Left lung (tissue), 10 donors: ENCODE results near the gene WNT1. TPM values are rescaled to one million over a fixed set of nuclear protein-coding genes. Genes with fewer than 3 reads are reported as not detected.
A peak's percentile ranks its signal among the peaks of the same experiment; 100 is the strongest.

Experiments used
- ATAC-seq: fragments of 200-7000 bp; cut with Tn5 transposase; one replicate; pipeline ENCODE4 v1.9.1; 2020; ENCODE audit warnings: moderate library complexity
- DNase-seq, 4 donors: peaks; one replicate each; pipeline ENCODE4 v3.0.0-alpha.2; 2013 to 2020
- H3K27ac ChIP-seq, 2 donors: fragments of 200-600 bp; sonication (generic) in 1 of 2; one replicate each; pipeline versions ENCODE4 v1.5.0 to v1.8.0; 2020 to 2021
- H3K27me3 ChIP-seq, 2 donors: fragments of 200-600 bp; sonication (generic) in 1 of 2; one replicate each; pipeline versions ENCODE4 v1.5.0 to v1.8.0; 2020 to 2021
- H3K36me3 ChIP-seq, 2 donors: fragments of 200-600 bp; sonication (generic) in 1 of 2; one replicate each; pipeline versions ENCODE4 v1.5.0 to v1.8.0; 2020 to 2021
- H3K4me1 ChIP-seq, 2 donors: fragments of 200-600 bp; one replicate each; pipeline ENCODE4 v1.8.0; 2021
- H3K4me3 ChIP-seq, 2 donors: fragments of 200-600 bp; sonication (generic) in 1 of 2; one replicate each; pipeline versions ENCODE4 v1.5.0 to v1.8.0; 2020 to 2021; ENCODE audit warnings: mild to moderate bottlenecking in 1 of 2
- H3K9me3 ChIP-seq, 2 donors: fragments of 200-600 bp; sonication (generic) in 1 of 2; one replicate each; pipeline versions ENCODE4 v1.5.0 to v1.8.0; 2020 to 2021
- intact Hi-C, 2 donors: fragments of 100-400 bp; cut with DNase I; formaldehyde crosslinking; loops; one replicate each; pipeline versions ENCODE4 v1.11.2 to v1.14.2; 2022
- polyA plus RNA-seq, 6 donors: library from polyadenylated mRNA; unstranded; fragments of 120-200 nt; gene quantifications; one replicate each; pipeline ENCODE4 v1.2.1, GENCODE V29; 2013; ENCODE audit not compliant: insufficient read length in 6 of 6
- total RNA-seq, 2 donors: library from RNA; stranded (reverse); fragmentation: NEBNext Ultra II Directional; extraction: Animal tissue kit (Norgen Biotek cat#: 25700); gene quantifications; one replicate each; pipeline ENCODE4 v1.2.1, GENCODE V29; 2021
- TF ChIP-seq, protein P1 (sequence below), 2 donors: fragments of 200-600 bp; sonication (generic) in 1 of 2; IDR thresholded peaks; one replicate each; pipeline versions ENCODE4 v1.5.0 to v1.8.0; 2021; ENCODE audit warnings: antibody characterized with exemption in 2 of 2
- donor health status: DM: no; HTN: yes; CAD: no.
- donor health status: DM: no; HTN: no; CAD: no.

Gene WNT1
- total and polyA plus RNA-seq, 8 donors, result not detected

GRCh38 chr12:49020441-49020840 is 42.3 kb downstream of the WNT1 start:
- DNase-seq, result no peak
- H3K27me3 ChIP-seq, result no peaks in the 10 kb centered on the region
- intact Hi-C loops, result no loop called here
- no peak overlapping the region for H3K4me3 ChIP-seq
- ATAC-seq, result no peak
- peak overlapping the region in 1 of 2 donors; percentile 98 for H3K27ac ChIP-seq
- H3K4me1 ChIP-seq, result peaks cover 8 to 33% of the 10 kb centered on the region in 2 donors
- H3K9me3 ChIP-seq, result no peaks in the 10 kb centered on the region
- TF ChIP-seq, protein P1, sequence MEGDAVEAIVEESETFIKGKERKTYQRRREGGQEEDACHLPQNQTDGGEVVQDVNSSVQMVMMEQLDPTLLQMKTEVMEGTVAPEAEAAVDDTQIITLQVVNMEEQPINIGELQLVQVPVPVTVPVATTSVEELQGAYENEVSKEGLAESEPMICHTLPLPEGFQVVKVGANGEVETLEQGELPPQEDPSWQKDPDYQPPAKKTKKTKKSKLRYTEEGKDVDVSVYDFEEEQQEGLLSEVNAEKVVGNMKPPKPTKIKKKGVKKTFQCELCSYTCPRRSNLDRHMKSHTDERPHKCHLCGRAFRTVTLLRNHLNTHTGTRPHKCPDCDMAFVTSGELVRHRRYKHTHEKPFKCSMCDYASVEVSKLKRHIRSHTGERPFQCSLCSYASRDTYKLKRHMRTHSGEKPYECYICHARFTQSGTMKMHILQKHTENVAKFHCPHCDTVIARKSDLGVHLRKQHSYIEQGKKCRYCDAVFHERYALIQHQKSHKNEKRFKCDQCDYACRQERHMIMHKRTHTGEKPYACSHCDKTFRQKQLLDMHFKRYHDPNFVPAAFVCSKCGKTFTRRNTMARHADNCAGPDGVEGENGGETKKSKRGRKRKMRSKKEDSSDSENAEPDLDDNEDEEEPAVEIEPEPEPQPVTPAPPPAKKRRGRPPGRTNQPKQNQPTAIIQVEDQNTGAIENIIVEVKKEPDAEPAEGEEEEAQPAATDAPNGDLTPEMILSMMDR (IDR thresholded peaks at IDR 0.05), result no peak
- peaks cover 5 to 50% of the 10 kb centered on the region in 2 donors for H3K36me3 ChIP-seq

DNA sequence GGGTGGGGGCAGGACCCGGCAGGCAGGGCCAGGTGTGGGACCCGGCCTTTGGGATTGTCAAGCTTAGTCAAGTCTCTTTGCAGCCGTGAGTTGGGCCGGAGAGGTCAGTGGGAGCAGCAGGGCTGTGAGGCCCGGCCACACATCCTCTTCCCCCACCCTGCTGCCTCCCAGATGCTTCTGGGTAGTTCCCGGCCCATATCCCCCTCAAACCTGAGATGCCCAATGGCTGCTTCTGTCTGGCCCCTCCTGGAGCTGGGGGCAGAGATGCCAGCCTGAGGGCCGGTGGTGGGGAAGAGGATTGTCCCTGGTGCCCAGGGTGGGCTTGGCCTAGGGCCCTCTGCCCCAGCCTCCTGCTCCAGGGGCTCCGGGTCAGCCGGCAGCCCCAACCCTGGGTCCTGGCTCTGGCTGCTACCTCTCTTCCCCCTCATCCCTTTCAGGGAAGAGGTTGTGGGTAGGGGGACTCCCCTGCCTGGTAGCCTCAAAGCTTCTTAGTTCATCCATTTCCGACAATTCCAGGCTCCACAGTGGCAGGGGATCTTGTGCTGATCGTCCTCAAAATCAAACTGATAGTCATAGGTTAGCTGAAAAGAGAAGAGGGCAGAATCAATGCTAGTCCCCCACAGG is 43.3 kb downstream of the WNT1 start:
- DNase-seq, result no peak
- Histone ChIP-seq H3K4me3 (no peak overlapping the region), H3K4me1 (peaks cover 8 to 30% of the 10 kb centered on the region in 2 donors), H3K9me3 (no peaks in the 10 kb centered on the region), H3K36me3 (peaks cover 5 to 60% of the 10 kb centered on the region in 2 donors), H3K27ac (no peak overlapping the region), H3K27me3 (no peaks in the 10 kb centered on the region)
- no peak for ATAC-seq
- TF ChIP-seq, protein P1 (IDR thresholded peaks at IDR 0.05), result no peak
- intact Hi-C loops, result no loop called here

GRCh38 chr12:49022558-49023178 is 44.5 kb downstream of the WNT1 start:
- intact Hi-C loops, result no loop called here
- TF ChIP-seq, protein P1 (IDR thresholded peaks at IDR 0.05), result no peak
- ATAC-seq (no peak), DNase-seq (peak in 1 of 4 donors; percentile 68)
- H3K36me3 ChIP-seq, result peaks cover 5 to 72% of the 10 kb centered on the region in 2 donors
- no peaks in the 10 kb centered on the region for H3K9me3 ChIP-seq
- H3K4me3 ChIP-seq, result no peak overlapping the region
- peaks cover 3 to 21% of the 10 kb centered on the region in 2 donors for H3K4me1 ChIP-seq
- no peaks in the 10 kb centered on the region for H3K27me3 ChIP-seq
- no peak overlapping the region for H3K27ac ChIP-seq

DNA sequence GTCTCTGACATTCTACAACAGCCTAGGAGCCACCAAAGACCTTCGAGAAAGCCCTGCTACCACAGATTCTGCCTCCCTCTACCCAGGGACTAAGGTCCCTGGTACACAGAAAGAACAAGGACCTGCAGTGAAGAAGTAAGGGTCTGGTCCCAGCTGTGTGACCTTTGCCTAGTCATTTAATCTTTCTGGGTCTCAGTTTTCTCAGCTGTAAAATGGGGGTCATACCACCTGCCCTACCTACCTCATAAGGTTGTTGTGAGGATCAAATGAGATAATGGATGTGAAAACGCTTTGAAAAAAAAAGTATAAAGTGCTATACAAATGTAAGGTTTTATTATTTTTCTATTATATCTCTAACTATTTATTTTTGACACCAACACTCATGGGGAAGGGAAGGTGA is 45.7 kb downstream of the WNT1 start:
- no peak overlapping the region for H3K27ac ChIP-seq
- TF ChIP-seq, protein P1 (IDR thresholded peaks at IDR 0.05), result no peak
- H3K36me3 ChIP-seq, result peaks cover 5 to 84% of the 10 kb centered on the region in 2 donors
- ATAC-seq, result no peak
- no peak for DNase-seq
- H3K27me3 ChIP-seq, result no peaks in the 10 kb centered on the region
- H3K4me1 ChIP-seq, result peaks cover 0 to 16% of the 10 kb centered on the region in 2 donors
- H3K9me3 ChIP-seq, result no peaks in the 10 kb centered on the region
- H3K4me3 ChIP-seq, result no peak overlapping the region
- intact Hi-C loops, result no loop called here

GRCh38 chr12:49024543-49024942 is 46.4 kb downstream of the WNT1 start:
- Histone ChIP-seq H3K27ac (no peak overlapping the region), H3K36me3 (peaks cover 5 to 91% of the 10 kb centered on the region in 2 donors), H3K27me3 (no peaks in the 10 kb centered on the region), H3K4me1 (peaks cover 0 to 8% of the 10 kb centered on the region in 2 donors), H3K4me3 (no peak overlapping the region), H3K9me3 (no peaks in the 10 kb centered on the region)
- intact Hi-C loops, result no loop called here
- no peak for DNase-seq
- TF ChIP-seq, protein P1 (IDR thresholded peaks at IDR 0.05), result no peak
- ATAC-seq, result no peak
